Right kidney (tissue), 1 donor: Measurements from ENCODE around the gene PGP.
A peak's percentile ranks its signal among the peaks of the same experiment; 100 is the strongest.

ENCODE experiments used
- DNase-seq: peaks from one replicate; pipeline ENCODE4 v3.0.0-alpha.2; 2016

The PGP gene

GRCh38 chr16:2238150-2238837 is 23.7 kb upstream of the PGP start:
- DNase-seq = no peak

DNA sequence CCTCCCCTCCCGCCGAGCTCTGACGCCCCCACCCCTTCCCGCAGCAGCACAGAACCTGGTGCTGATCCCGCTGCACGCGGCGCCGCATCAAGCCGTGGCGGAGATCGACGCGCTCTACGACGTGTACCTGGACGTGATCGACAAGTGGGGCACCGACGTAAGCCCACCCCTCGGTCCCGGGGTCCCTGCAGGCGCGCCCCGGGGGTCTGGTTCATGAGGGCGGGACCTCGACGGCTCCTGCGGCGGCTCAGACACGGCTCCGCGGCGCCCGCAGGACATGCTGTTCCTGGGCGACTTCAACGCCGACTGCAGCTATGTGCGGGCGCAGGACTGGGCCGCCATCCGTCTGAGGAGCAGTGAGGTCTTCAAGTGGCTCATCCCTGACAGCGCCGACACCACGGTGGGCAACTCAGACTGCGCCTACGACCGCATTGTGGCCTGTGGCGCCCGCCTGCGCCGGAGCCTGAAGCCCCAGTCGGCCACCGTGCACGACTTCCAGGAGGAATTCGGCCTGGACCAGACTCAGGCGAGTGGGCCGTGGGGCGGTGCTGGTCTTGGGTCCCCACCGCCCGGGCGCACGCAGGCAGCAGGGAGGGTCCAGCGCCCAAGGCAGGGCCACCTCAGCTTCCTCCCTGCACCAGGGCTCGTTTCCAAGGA is 23.0 kb upstream of the PGP start:
- peak; percentile 57 for DNase-seq

GRCh38 chr16:2237102-2237482 is 22.5 kb upstream of the PGP start:
- no peak for DNase-seq

DNA sequence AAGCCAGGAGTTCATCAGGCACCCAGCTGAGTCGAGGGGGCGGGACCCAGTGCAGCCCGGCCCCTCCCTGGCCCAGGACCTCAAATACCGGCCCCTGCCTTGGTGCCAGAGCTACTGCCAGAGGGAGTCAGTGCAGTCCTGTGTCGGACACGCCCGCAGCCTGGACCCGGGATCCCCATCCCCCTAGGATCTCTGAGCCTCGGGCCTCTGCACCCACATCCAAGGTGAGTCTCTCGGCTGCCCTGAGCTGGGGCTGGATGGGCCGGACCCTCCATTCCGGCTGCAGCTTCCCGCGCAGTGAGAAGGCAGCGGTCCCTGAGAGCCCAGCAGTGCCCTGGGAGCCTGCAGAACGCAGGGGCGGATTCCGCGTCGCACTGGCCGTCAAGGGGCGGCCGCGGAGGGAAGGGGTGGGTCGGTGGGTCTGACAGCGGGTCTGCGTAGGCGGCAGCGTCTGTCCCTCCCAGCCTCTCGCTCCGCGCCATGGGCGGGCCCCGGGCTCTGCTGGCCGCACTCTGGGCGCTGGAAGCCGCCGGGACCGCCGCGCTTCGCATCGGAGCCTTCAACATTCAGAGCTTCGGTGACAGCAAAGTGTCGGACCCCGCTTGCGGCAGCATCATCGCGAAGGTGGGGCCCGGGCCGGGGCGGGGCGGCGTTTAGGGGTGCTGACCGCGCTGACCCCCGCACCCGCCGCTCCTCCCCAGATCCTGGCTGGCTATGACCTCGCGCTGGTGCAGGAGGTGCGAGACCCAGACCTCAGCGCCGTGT is 21.9 kb upstream of the PGP start, which contains the start of gene DNASE1L2:
DNASE1L2 (plus strand) TSS at position 108 of the 765 bp plus-strand sequence; CDS start at position 481, 373 bp downstream.
- peak; percentile 64 for DNase-seq

DNA sequence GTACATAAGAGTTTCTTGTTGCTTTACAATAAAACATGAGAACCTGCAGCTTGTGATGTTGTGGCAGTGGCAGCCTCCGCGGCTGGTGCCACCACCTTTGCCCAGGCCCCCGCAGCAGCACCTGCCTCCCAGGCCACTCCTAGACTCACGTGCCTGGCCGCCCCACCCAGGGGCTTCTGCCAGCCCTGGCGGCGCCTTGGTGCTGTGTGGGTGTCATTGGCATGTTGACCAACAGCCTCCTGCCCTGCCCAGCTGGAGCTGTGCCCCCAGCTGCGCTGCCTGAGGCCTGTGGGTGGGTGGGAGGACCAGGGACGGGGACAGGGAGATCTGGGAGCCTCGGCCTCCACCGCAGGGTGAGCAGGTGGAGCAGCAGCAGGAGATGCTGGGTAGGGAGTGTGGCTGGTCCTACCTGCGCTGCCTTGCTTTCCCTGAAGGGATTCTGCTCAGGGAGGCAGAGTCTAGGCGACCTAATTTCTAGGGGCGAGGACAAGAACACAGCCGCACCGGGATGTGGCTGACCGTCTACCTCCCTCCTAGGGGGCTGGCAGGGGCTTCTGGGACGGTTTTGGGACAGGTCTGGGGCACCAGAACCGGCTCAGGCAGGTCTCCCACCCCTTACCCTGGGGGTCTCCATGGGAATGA is 21.2 kb upstream of the PGP start:
- DNase-seq = no peak

DNA sequence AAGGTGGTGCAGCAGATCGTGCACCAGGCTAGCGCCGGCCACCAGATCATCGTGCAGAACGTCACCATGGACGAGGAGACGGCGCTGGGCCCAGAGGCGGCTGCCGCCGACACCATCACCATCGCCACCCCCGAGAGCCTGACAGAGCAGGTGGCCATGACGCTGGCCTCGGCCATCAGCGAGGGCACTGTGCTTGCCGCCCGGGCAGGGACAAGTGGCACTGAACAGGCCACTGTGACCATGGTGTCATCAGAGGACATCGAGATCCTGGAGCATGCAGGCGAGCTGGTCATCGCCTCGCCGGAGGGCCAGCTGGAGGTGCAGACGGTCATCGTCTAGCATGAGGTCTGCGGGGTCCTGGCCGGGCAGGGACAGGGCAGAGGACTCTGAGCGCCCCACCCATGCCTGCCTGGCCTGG is 20.6 kb upstream of the PGP start:
- no peak for DNase-seq

DNA sequence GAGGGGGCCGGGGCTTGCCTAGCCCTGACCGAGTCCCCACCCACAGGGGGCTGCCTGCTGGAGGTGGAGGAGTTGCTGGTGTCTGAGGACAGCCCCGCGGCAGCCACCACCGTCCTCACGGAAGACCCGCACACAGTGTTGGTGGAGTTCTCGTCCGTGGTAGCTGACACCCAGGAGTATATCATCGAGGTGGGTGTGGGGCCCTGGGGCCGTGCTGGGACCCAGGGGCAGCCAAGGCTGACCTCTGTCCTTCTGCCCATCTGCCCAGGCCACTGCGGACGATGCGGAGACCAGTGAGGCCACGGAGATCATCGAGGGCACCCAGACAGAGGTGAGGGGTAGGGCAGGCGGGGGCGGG is 20.2 kb upstream of the PGP start:
- no peak for DNase-seq

GRCh38 chr16:2233872-2234812 is 19.5 kb upstream of the PGP start:
- DNase-seq = no peak

- DNase-seq = no peak
Observed at GRCh38 chr16:2233046-2233775, 18.6 kb upstream of the PGP start.

DNA sequence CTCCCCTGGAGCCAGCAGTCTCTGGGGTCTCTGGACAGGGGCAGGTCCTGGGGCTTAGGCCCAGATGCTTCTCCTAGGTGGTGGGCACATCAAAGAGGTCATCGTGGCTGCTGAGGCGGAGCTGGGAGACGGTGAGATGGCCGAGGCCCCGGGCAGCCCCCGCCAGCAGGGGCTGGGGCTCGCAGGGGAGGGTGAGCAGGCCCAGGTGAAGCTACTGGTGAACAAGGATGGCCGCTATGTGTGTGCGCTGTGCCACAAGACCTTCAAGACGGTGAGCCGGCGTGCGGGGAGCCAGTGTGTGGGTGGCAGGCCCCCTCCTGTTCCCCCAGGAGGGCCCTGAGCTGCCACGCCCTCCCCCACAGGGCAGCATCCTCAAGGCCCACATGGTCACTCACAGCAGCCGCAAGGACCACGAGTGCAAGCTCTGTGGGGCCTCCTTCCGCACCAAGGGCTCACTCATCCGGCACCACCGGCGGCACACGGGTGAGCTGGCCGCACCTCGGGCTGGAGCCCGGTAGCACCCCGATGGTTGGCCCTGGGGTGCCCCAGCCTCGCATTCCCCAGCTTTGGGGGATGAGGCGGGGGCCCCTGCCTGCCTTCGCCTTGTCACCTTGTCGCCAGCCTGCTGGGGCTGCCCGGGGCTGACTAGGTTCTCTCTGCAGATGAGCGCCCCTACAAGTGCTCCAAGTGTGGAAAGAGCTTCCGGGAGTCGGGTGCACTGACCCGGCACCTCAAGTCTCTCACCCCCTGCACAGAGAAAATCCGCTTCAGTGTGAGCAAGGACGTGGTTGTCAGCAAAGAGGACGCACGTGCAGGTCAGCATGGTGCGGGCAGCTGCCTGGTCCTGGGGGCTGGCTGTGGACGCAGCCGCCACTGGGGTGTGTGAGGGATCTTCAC is 17.7 kb upstream of the PGP start:
- no peak for DNase-seq

DNA sequence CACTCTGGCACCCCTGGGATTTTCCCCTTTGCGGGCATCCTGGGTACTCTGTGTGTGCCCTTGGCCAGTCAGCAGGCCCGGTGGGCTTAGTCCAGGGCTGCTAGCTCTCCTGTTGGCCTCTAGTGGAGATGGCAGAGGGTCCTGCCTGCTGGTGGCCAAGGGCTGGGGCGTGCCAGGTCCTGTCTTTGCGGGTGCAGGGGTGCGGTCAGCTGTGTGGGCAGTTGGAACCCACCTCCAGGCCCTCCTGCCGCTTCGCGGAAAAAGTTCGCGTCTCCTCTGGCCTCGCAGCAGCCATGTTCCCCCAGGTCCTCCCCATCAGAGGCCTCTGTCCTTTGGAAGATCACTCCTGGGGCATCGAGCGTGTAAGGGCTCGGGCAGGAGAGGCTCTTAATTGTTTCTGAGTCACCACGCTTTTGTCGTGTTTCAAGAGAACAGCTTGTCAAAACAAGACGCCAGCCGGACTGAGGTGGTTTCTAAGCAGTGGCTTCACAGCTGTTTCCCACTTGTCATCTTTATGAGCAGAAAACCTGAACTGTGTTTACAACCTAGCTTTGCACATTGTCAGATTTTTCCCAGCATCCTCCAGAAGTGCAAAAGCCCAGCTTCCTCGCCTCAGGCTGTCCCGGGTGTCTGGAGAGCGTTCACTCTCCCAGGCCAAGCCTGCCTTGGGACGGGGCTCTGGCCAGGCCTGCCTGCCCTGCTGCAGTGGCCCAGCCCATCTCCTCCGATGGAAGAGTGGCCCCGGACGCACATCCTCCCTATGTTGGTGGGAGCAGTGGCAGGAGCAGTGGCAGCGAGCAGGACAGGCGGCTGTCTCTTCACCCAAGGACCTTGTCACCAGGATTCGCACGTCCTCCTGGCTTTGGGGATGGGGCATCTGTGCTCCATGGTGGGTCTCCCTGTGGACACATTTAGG is 16.6 kb upstream of the PGP start:
- DNase-seq = no peak

- no peak for DNase-seq
Observed at GRCh38 chr16:2230376-2230775, 15.7 kb upstream of the PGP start.

DNA sequence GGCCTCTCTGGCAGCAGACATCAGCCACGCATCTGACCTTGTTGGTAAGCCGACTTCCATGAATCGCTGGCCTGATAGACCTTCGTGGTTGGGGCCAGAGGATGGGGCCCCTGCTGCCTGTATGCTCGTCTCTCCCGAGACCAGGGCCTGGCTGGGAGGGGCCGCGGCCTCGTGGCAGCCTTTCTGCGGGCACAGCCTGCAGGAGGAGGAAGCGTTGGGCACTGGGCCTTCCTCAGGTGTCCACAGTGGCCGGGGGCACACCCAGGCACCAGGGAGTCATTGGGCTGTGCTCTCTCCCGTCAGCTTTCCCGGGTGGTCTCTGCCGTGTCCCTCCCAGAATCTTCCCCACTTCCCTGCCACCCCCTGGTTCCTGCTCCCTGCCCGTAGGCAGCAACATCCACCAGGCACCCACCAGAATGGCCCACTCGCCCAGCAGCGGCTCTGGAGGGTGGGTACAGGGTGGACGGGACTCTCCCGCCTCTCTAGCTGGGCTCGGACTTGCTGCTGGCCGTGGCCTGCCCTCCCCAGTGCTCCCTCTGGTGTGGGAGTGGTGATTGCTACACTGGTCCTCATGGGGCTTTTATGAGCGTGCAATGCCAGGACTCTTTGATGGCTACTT is 15.1 kb upstream of the PGP start:
- no peak for DNase-seq

GRCh38 chr16:2229091-2229490 is 14.5 kb upstream of the PGP start:
- DNase-seq = no peak

GRCh38 chr16:2228161-2228824 is 13.7 kb upstream of the PGP start:
- DNase-seq = no peak

DNA sequence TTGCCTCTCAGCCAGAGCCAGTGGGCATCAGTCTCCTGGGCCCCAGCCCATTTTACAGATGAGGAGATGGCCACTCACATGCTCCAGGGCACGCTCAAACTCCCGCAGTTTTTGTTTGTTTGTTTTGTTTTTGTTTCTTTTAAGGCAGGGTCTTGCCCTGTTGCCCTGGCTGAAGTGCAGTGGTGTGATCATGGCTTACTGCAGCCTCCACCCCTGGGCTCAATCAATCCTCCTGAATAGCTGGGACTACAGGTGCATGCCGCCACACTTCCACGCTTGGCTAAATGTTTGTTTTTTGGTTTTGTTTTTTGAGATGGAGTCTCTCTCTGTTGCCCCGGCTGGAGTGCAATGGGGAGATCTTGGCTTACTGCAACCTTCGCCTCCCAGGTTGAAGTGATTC is 12.3 kb upstream of the PGP start:
- DNase-seq = no peak

- DNase-seq = no peak
Observed at GRCh38 chr16:2226245-2226793, 11.7 kb upstream of the PGP start.
